A204.1 (cell line): ENCODE results near the gene MICAL3.
"Not testable (repeated sequence)": the region's sequence is repeated elsewhere in the genome, so short reads cannot be mapped to it uniquely, and the experiment has no call there.

Source experiments
- FAIRE-seq: peaks from 2 replicates; lab custom pipeline; 2012; peaks lifted over from hg19 to GRCh38; lab: Jason Lieb, UNC

The MICAL3 gene

DNA sequence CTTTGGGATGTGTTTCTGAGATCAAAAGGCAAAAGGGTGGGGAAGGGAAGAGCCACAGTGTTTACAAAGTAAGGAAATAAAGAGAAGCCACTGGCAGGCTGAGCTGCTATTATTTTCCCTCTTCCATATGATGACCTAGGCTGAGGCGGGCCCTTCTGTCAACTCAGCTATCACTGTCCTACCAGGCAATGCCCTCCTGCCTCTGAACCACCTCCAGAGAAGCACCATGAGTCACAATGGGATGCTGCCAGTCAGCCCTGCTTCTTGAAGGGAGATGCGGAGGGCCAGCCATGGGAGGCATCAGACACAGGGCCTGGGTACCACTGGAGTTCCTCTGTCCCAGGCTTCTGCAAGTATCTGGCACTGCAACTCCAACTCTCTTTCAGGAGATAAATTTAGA is 142.2 kb downstream of the MICAL3 start:
- no peak for FAIRE-seq

GRCh38 chr22:17881366-17881765 is 143.0 kb downstream of the MICAL3 start:
- FAIRE-seq = no peak

DNA sequence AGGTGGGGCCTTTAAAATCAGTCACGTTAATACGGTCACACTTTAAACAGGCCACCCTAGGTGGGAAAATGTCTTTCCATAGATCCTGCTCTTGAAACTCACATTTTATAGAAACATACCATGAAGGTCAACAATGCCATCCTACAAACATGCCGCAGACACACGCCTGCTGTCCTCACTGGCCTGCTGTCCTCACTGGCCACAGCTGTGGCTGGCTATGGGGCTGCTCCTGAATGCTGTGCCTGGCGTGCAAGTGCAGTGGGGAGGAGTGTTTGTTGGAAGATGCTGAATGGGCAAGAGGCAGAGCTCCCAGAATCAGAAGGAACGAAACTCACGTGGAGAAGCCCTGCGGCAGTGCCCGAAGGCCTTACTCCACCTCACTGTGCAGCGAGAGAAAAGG is 143.9 kb downstream of the MICAL3 start:
- FAIRE-seq = no peak

DNA sequence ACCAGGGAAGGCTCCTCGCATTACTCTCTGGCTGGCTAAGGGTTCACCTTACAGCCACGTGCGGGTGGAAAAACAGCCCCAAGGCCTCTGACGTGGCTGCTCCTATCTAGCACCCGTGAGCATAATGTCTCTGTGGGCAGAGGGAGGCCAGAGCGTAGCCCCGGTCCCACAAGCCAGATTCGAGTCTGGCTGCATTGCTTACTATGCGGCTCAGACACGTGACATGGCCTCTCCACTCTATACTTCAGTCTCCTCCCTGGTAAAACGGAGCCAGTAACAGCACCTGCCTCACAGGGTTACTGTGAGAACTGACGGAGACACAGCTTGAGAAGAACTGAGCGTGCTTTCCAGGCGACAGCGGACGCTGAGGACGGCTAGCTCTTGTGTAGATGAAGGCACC is 144.3 kb downstream of the MICAL3 start:
- FAIRE-seq = no peak

DNA sequence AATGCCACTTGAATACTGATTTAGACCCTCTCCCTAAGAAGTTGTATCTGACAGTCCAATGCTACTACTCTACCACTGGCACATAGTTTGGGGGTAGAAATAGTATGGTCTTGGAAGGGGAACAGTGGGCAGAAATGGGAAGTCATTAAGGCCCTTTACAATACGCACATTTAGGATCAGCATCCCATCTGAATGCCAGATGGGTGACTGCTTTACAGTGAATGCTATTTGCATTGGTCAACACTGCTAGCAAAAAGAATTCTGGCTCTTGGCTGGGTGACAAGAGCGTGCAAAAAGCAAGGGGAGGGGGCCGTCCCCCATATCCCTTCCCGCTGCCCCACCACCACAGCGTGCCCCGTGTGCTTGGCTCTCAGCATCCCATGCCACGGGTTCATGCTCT is 145.4 kb downstream of the MICAL3 start:
- no peak for FAIRE-seq

- FAIRE-seq = no peak
Measured at GRCh38 chr22:17878186-17878694, 146.1 kb downstream of the MICAL3 start.

DNA sequence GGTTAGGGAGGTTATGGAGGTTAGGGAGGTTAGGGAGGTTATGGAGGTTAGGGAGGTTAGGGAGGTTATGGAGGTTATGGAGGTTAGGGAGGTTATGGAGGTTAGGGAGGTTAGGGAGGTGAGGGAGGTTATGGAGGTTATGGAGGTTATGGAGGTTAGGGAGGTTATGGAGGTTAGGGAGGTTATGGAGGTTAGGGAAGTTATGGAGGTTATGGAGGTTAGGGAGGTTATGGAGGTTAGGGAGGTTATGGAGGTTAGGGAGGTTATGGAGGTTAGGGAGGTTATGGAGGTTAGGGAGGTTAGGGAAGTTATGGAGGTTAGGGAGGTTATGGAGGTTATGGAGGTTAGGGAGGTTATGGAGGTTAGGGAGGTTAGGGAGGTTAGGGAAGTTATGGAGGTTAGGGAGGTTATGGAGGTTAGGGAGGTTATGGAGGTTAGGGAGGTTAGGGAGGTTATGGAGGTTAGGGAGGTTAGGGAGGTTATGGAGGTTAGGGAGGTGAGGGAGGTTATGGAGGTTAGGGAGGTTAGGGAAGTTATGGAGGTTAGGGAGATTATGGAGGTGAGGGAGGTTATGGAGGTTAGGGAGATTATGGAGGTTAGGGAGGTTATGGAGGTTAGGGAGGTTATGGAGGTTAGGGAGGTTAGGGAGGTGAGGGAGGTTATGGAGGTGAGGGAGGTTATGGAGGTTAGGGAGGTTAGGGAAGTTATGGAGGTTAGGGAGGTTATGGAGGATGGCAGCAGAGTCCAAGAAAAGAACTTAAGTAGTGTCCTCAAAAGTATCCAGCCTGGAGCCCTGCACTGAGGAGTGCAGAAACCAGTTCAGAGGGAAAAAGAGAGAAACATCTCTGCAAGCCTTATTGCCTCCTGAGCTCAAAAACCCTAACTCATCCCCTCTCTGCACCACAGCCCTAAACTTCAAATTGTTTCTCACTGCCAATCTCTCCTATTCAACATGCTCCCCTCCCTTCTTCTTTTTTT is 147.2 kb downstream of the MICAL3 start:
- FAIRE-seq = not testable (repeated sequence)

GRCh38 chr22:17876306-17876831 is 148.0 kb downstream of the MICAL3 start:
- no peak for FAIRE-seq

- FAIRE-seq = no peak
Measured at GRCh38 chr22:17875631-17876030, 148.7 kb downstream of the MICAL3 start.

DNA sequence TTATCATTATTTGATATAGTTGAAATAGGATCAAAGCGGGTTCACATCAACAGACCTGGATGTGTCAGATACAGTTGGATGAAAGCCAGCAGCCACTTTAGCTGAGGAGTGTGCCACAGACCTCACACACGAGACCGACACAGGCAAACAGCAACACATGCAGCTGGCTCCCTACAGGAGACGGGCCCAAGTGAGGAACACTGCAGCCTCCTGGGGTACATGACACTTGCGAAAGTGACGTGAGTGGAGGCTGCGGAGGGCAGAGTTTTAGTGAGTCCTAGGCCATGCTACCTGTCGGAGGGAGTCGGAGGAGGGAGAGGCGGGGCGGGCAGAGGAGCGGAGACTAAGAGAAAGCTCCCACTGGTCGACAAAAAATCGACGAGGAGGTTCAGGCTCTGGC is 149.2 kb downstream of the MICAL3 start:
- no peak for FAIRE-seq

DNA sequence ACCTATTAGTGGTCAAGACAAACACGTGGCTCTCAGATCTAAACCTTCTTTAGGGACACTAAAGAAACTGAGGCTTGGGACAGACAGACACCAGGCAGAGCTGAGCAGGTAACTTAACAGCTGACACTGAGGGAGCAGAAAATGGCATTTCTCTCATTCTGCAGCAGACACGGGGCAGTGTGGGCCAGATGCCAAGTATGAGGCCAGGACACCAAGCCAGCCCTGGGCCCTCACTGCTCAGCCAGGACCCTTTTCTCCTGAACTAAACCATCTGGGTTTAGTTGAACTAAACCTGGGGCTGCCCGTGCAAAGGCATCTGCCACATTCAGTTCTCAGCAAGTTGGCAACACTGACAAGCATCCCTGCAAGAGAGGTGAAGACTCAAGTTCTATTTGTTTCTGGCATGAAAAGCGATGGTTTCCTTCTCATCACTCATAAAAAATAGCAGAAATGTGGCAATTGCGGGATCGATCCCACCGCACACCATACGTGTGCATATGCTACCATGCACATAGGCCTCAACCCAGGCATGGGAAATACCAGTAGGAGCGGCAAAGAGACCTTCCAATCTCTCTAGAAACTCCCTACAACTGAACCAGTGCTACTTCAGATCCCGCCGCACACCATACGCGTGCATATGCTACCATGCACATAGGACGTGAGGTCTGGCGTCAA is 150.0 kb downstream of the MICAL3 start:
- no peak for FAIRE-seq

- FAIRE-seq = no peak
Measured at GRCh38 chr22:17873804-17874203, 150.6 kb downstream of the MICAL3 start.

DNA sequence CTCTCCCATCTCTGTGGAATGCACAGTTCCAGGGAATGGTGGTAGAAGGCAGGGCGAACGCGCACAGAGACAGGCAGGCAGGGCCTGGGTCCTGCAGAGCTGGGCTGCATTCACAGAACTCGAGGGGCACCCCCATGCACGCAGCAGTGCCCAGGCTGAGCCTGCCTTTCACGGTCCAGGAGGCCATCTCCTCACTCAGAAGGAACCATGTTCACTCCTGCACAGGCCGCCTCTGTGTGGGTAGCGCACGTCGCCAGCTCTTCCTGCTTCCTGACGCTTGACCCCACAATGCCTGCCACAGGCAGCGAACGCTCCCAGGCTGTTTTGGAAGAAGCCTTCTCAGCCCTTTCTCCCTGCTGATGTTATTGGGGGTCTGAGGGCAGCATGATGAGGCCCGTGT is 151.2 kb downstream of the MICAL3 start:
- FAIRE-seq = no peak

- FAIRE-seq = no peak
Measured at GRCh38 chr22:17872471-17872870, 151.9 kb downstream of the MICAL3 start.

DNA sequence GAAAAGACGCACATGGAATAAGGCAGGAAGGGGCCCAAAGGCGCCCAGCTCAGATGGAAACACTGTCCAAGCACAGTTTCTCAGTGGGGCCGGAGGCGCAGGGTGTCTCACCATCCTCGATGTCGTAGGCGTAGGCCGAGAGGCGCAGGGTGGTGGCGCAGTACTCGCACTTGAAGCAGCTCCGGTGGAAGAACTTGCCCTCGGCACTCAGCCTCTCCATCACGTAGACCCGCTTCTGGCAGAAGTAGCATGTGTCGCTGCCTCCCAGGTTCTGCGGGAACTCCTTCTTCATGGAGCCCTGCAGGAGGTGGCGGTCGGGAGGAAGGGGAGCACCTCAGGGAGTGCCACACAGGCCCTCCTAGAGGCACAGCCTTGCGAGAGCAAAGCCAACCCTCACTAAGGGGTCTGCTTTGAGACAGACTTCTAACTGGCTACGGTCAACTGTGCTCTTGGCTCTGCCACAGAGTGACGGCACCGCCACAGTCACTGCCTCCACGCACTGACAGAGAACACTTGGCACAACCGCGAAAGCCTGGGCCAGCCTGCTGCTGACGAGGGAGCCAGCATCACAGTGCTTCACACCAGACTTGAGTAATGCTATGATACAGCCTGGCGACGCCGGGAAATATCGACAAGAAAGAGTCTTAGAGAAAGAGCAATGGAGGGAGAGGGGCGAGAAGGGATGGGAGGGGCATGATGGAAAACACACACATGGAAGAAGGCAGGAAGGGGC is 152.5 kb downstream of the MICAL3 start:
- FAIRE-seq = no peak

- FAIRE-seq = no peak
Measured at GRCh38 chr22:17870407-17870806, 154.0 kb downstream of the MICAL3 start.

DNA sequence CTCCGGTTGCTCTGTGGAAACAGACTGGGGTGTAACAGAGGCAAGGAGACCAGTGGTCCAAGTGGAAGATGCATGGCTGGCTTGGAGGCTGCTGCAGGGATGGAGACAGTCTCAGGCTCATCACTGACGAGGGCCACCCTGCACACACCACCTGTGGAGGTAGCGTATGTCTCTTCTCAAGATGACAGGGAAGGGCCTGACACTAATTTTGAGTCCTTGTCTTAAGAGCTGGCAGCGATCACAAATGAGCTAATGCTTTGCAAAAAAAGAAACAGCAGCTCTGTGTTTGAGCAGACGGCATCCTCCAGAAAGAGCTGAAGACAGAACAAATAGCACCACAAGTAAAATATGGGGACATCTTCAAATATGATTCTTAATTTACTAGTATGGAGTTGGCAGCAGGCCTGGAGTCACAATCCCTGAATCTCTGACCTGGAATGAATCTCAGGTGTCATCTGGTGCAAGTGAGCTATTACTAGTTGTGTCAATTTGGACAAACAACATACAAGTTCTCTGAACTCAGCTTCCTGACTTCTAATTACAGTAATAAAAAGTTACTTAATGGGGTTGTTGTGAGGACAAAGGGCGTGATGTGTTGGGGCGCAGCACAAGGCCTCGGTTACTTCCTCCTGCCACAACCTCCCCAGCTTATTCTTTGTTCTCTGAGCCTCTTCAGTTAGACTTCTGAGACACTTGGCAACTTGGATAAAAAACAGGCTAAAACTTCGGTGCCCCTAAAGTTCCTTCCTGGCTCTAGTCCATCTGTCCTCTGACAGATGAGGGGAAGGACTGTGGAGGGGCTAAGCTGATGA is 154.9 kb downstream of the MICAL3 start:
- no peak for FAIRE-seq

- no peak for FAIRE-seq
Measured at GRCh38 chr22:17868771-17869170, 155.6 kb downstream of the MICAL3 start.

- FAIRE-seq = no peak
Measured at GRCh38 chr22:17867160-17867785, 157.1 kb downstream of the MICAL3 start.

GRCh38 chr22:17866621-17867020 is 157.7 kb downstream of the MICAL3 start:
- FAIRE-seq = no peak

DNA sequence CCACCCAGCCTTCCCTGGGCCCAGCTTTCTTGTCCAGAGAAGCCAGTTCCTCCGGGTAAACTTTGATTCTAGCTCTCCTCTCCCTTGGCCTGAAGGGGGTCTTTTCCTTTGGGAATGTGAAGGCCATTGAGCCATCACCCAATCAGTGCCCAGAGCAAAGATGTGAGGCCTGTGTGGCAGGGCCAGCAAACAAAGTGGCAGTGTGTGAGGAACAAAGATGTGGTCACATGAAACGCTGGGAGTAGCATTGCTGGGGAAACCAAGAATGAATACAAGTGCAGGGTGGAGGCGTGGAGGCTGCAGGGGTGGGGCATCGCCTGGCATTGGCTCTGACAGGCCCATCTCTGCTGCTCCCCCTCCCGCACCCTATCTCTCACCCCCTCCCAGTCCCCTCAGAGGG is 158.2 kb downstream of the MICAL3 start:
- FAIRE-seq = no peak
